Ramos (cell line): ENCODE results near the gene EXOC6.

Experiments
- in situ Hi-C: fragments of 300-500 bp; cut with MboI; formaldehyde crosslinking; loops from one replicate; pipeline ENCODE4 v1.14.3; 2022; ENCODE audit warnings: low sequenced_read_pairs; ENCODE audit not compliant: unreplicated experiment

EXOC6 gene, protein sequence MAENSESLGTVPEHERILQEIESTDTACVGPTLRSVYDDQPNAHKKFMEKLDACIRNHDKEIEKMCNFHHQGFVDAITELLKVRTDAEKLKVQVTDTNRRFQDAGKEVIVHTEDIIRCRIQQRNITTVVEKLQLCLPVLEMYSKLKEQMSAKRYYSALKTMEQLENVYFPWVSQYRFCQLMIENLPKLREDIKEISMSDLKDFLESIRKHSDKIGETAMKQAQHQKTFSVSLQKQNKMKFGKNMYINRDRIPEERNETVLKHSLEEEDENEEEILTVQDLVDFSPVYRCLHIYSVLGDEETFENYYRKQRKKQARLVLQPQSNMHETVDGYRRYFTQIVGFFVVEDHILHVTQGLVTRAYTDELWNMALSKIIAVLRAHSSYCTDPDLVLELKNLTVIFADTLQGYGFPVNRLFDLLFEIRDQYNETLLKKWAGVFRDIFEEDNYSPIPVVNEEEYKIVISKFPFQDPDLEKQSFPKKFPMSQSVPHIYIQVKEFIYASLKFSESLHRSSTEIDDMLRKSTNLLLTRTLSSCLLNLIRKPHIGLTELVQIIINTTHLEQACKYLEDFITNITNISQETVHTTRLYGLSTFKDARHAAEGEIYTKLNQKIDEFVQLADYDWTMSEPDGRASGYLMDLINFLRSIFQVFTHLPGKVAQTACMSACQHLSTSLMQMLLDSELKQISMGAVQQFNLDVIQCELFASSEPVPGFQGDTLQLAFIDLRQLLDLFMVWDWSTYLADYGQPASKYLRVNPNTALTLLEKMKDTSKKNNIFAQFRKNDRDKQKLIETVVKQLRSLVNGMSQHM

GRCh38 chr10:92848441-92849233, at the start of gene EXOC6:
TSS of gene EXOC6 (plus strand) at chr10:92848520. CDS start at chr10:92848534, 14 bp downstream.
- in situ Hi-C loops, result no loop called here

DNA sequence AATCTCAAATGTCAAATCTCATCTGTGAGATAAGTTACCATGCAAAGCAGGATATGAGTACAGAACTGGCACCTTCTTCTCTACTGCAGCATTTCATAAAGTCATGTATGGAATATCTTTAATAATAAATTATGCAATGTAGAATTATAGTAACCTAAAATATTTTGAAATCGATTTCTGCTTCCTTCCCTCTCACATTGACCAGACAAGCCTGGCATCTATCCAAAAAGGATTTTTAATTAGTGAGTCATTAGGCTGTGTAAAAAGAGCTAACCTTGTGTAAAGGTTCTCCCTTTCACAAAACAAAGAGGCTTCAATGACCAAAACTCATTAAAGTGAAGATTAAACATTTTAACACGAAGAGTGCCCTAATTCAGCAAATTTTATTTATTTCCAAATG, 48.8 kb upstream of the EXOC6 start:
- in situ Hi-C loops, result no loop called here

DNA sequence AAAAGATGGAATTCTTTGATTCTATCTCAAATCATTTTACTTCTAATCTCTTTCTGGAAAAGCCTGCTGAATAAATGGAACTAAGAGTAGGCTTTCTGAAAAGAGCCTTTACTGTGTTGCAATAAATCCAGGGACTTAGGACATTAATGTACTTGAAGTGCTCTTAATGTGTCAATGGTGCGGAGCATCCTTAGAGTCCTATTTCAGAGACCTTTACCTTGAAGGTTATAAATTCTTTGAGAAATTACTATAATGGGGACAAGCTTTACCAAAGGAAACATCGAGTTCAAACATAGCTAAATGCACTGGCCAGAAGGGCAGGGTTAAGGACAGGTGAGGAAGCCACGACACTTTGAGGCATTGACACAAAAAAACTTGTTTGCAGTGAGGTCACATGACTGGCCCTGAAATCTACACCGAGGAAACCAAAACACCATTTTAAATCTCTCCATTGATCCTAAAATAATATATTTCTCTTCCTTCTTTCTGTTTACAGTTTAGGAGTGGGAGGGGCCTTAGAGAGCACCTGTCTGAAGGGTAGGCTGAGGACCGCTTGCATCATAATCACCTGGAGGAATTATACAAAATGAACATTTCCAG, 48.1 kb upstream of the EXOC6 start:
- in situ Hi-C loops, result no loop called here

GRCh38 chr10:92801978-92802872, 46.1 kb upstream of the EXOC6 start:
- in situ Hi-C loops, result no loop called here

GRCh38 chr10:92809840-92810239, 38.5 kb upstream of the EXOC6 start:
- in situ Hi-C loops, result no loop called here

- in situ Hi-C loops, result no loop called here
These were observed 37.3 kb upstream of the EXOC6 start for GRCh38 chr10:92810934-92811532.

DNA sequence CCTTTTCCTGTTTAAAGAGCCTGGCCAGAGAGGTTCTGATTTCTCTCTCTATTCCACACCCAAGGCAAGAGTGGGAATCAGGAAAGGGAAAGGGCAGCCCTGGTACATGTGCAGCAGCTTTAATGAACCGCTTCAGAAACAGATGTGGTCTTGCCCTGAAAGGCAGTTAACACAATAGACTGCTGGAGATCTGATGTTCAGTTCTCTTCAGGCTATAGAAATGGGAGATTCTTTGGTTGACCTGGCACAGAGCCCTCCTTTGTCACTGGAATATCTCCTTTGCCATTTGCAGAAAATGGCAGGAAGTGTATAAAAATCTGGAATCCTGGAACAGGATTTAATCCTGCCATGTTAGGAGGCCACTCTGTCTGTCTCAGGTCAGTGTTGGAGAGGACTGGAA, 36.3 kb upstream of the EXOC6 start:
- in situ Hi-C loops, result no loop called here

DNA sequence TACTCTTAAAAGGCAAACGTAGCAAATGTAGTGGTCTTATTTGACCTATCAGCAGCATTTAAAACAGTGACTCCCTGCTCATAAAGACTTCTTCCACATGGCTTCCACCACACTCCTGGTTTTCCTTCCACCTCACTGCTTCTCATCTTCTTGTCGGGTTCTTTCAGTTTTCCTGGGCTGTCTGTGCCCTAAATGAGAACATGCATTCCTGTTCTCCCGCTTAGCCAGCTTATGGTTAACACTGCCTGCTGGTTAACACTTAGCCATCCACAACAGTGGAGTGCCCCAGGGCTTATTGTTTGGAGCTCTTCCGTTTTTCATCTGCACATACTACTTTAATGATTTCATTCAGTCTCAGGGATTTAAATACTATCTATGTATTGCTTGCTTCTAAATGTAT, 34.3 kb upstream of the EXOC6 start:
- in situ Hi-C loops, result no loop called here

- in situ Hi-C loops, result no loop called here
These were observed 33.5 kb upstream of the EXOC6 start for GRCh38 chr10:92814790-92815189.

- in situ Hi-C loops, result no loop called here
These were observed 32.2 kb upstream of the EXOC6 start for GRCh38 chr10:92816091-92816531.

GRCh38 chr10:92822060-92822634, 26.2 kb upstream of the EXOC6 start:
- in situ Hi-C loops, result no loop called here

DNA sequence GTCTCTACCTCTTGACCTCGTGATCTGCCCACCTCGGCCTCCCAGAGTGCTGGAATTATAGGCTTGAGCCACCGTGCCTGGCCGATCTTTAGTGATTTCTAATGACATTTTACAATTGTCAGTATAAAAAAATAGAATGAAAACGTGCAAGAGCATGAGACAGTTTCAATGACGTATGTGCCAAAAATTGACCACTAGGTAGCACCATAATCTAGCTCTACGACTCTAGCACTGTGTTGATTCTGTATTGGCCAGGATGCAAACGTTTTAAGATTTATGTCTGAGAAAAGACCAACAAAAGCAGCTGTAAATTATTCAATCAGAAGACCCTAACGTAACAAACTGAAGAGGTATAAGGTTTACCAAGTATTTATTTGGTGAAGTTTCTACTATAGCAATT, 25.4 kb upstream of the EXOC6 start:
- in situ Hi-C loops, result no loop called here

- in situ Hi-C loops, result no loop called here
These were observed 22.3 kb upstream of the EXOC6 start for GRCh38 chr10:92826061-92826460.

DNA sequence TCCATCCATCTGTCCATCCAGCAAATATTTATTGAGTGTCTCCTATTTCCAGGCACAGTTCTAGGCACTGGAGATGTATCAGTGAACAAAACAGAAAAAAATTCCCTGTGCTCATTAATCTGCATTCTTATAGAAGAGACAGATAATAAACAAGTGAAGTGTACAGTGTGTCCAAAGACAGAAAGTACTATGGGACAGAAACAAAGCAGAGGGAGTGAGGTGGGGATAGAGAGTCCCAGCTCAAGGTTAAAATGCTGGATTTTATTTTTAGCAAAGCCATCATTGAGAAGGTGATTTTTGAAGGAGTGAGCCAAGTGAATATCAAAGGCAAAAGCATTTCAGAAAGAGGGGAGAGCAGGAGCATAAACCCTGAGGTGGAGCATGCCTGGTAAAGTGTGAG, 21.8 kb upstream of the EXOC6 start:
- in situ Hi-C loops, result no loop called here

DNA sequence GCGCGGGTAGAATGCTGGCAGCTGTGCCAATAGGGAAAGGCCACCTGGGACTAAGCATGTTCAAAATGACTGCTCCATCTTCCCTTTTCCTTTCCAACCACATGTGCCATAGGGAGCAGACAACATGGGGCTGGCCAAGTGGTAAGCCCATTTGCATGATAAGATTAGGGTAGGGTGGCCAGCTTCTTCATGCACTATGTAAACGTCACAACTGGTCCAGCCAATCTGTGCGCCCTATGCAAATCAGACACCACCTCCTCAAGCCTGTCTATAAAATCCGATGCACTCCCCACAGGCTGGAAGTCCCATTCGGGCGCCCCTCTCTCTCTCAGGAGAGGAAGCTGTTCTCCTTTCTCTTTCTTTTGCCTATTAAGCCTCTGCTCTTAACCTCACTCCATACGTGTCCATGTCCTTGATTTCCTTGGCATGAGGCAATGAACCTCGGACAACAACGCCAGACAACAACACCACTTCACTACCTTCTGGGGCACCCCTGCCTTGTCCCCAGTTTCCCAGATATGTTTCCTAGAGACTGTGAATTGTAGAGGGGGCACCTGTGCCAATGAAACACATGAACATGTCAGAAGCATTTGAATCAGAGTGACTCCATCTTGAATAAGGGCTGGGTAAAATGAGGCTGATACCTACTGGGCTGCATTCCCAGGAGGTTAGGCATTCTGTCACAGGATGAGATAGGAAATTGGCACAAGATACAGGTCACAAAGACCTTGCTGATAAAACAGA, 19.1 kb upstream of the EXOC6 start:
- in situ Hi-C loops, result no loop called here

GRCh38 chr10:92829786-92830377, 18.4 kb upstream of the EXOC6 start:
- in situ Hi-C loops, result no loop called here
